Left forelimb (tissue), 1 donor: ENCODE results near the gene IPO9.

Experiments used
- DNase-seq: peaks from one replicate; pipeline ENCODE4 v3.0.0-alpha.2; 2018; ENCODE audit warnings: low spot score

The IPO9 gene

GRCh38 chr1:201828820-201829774 lies at the start of gene IPO9:
Gene IPO9, plus strand, starts transcription at chr1:201829157. Its CDS starts 53 bp downstream, at chr1:201829210.
- DNase-seq: peak; percentile 97

DNA sequence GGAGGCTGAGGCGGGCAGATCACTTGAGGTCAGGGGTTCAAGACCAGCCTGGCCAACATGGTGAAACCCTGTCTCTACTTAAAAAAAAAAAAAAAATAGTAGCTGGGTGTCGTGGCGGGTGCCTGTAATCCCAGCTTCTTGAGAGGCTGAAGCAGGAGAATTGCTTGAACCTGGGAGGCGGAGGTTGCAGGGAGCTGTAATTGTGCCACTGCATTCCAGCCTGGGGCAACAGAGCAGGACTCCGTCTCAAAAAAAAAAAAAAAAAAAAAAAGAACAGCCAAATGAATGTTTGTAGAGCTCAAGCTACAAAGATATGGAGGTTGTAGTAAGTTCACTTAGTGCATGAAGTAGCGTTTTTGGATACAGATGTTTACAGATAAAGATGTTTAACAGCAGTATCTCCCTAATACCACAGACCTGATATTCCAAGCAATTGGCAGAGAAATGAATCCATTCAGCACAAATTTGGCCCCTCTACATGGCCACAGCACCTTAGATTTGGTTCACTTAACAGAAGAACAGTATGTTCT lies 49.5 kb upstream of the IPO9 start:
- no peak for DNase-seq

DNA sequence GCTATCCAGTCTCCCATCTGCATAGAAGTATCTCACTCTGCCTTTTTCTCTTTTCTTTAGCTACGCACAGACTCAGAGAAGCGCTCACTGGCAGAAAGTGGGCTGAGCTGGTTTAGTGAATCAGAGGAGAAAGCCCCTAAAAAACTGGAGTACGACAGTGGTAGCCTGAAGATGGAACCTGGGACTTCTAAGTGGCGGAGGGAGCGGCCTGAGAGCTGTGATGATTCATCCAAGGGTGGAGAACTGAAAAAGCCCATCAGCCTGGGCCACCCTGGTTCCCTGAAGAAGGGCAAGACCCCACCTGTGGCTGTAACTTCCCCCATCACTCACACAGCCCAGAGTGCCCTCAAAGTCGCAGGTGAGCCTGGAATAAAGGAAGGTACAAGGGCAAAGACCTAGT lies 48.0 kb upstream of the IPO9 start:
- DNase-seq: no peak

DNA sequence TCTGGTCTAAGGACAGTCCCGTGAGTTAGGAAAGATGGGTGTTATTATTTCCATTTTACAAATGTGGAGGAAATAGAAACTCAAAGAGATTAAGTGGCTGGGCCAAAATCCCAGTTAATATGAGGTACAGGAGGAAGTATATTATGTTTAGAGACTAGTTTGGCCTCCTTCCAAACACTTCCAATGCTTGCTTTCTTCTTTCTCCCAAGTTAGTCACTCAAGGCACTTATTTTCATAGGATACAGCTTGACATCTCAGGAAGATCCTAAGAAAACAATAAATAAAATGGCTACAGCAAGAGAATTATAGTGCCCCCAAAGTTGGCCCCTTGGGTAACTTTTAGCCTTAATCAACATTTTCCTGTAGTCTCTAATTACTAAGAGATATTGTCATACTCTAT lies 47.5 kb upstream of the IPO9 start:
- no peak for DNase-seq

- DNase-seq: no peak
Measured at GRCh38 chr1:201782353-201782752, 46.6 kb upstream of the IPO9 start.

DNA sequence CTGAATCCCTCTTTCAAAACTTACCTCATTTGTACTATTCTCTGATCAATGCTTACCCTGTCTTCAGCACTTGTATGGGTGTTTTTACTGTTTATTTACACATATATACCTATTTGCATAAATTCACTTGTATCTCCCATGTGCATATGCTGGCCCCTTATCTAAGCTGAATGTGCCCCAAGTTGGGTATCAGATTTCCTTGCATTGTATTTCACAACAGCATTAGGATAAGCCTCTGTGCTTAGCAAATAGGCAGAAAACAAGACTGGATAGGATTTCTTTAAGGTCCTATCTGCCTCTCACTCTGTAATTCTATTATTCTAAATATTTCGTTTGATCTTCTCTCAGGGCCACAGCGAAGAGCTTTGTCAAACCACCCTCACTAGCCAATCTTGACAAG lies 45.9 kb upstream of the IPO9 start:
- no peak for DNase-seq

GRCh38 chr1:201783572-201783971 lies 45.4 kb upstream of the IPO9 start:
- no peak for DNase-seq

- DNase-seq: no peak
Measured at GRCh38 chr1:201785291-201785690, 43.7 kb upstream of the IPO9 start.

DNA sequence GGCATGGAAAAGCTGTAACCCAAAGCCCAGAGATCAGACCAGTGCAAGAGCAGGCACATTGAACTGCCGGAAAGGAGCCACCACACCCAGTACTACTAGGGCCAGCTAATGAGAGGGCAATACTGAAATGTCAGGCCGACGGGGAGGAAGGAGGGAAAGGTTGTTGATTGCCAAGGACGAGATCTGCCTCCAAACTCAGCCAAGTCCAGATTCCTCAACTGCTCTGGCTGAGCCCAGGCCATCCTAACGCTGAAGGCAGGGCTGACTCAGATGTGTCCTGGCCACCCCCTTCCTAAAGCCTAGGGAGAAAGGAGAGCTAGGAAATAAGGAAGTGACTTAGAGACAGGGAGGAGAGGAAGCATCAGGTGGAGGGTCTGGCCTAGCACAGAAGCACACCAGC lies 42.1 kb upstream of the IPO9 start:
- DNase-seq: no peak

GRCh38 chr1:201788296-201788695 lies 40.7 kb upstream of the IPO9 start:
- DNase-seq: no peak

GRCh38 chr1:201789245-201789644 lies 39.7 kb upstream of the IPO9 start:
- no peak for DNase-seq

DNA sequence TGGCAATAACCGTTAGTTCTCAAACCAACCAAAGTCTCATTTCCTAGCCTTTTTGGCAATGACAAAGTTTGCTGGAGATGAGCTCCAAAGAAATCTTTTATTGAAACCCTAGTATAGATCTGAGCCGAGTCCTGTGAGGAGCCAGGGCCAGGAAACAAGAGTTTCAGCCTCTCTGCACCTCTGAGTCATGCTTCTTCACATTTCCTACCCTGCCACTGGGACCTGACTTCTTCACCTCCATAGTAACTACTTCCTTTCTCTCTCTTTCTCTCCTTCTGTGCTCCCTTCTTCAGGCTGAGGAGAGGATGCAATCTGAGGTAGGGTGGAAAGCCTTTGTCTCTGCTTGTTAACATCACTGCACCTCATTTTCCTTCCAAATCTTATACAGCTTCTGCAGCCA lies 38.7 kb upstream of the IPO9 start:
- no peak for DNase-seq

GRCh38 chr1:201791051-201791778 lies 37.7 kb upstream of the IPO9 start:
- DNase-seq: no peak

DNA sequence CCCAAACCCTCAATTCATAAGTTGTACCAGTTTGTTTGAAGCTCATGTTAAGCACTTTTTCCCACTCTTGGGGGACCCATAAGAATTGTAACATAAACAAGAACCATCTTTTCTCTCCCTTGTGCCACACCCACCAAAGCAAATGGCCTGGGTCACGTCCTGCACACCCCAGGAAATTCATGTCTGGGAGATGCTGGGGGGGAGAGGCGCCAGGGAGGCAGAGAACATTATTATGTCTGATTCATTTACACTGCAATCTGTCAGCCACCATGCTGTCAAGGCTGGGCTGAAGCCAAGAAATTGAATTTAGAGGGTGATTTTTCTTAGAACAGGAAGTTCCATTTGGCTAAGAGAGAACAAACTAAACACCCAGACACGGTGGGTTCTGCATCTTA lies 37.2 kb upstream of the IPO9 start:
- DNase-seq: no peak

DNA sequence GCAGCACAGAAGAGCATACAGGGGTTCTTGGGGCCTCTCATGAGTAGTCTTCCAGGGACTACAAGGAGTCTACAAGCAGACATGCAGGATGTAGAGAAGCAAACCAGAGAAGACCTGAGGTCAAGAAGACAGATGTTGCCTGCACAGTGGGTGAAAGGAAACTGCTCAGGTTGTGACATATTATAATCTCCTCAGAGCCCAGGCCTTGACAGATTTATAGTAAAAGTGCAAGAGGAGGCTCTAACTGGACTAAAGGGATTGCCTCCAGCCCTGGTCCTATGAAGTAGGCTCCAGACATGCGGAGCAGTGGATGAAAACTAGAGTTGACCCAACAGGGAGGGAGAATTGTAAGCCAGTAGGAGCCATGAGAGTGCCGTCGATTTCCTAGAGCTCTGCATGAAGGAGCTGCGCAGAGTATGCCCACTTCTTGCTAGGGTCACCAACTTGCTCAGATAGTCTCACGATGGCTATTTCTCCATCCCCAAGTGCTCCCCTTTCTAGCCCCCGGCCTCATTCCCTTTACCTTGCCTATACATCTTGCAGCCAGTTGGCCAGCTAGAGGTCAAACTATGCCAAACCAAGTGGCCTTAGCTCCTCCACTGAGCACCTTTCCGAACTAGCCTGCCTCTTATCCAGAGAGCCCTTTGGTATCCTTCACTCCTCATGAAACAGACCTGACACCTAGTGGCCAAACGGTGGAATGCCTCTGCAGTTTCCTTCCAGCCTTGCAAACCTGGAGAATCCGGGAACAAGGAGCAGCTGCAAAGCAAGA lies 36.2 kb upstream of the IPO9 start:
- DNase-seq: peak; percentile 84

DNA sequence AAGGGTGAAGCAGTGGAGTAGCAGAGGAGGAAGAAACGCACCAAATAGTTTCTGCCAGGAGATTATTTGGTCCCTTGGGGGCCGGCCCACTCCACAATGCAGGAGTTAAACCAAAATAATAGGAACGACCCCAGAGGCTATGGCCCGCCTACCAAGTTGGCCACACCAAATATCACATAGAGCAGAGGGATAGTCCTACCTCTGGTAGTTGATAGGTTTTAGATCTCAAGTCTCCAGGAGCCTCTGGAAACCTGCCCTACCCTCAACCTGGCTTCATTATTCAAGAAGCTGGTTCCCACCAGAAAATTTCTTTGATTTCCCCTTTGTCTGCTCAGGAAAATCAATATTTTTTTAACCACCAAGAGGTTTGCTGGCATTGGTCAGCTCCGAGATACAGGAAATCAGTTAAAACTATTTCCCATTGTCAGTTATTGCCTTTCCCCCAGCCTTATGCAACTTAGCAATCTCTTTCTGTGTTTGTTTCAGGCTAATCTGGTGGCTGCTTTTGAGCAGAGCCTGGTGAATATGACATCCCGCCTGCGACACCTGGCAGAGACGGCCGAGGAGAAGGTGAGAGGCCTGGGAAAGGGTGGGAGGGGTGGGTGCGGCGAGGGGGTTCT lies 35.5 kb upstream of the IPO9 start:
- no peak for DNase-seq

- DNase-seq: no peak
Measured at GRCh38 chr1:201795066-201795465, 33.9 kb upstream of the IPO9 start.

DNA sequence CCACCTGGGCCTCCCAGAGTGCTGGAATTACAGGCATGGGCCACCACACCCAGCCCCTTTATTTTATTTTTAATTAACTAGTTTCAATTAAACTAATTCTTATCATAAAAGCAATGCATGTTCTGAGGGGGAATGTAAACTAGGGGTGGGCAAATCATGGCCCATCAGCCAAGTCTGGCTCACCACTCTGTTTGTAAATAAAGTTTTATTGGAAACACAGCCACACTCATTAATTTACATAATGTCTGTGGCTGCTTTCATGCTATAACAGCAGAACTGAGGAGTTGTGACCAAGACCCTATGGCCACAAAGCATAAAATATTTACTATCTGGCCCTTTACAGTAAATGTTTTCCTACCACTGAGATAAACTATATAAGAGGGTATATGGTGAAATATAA lies 28.7 kb upstream of the IPO9 start:
- DNase-seq: no peak

GRCh38 chr1:201806801-201807200 lies 22.2 kb upstream of the IPO9 start:
- no peak for DNase-seq

DNA sequence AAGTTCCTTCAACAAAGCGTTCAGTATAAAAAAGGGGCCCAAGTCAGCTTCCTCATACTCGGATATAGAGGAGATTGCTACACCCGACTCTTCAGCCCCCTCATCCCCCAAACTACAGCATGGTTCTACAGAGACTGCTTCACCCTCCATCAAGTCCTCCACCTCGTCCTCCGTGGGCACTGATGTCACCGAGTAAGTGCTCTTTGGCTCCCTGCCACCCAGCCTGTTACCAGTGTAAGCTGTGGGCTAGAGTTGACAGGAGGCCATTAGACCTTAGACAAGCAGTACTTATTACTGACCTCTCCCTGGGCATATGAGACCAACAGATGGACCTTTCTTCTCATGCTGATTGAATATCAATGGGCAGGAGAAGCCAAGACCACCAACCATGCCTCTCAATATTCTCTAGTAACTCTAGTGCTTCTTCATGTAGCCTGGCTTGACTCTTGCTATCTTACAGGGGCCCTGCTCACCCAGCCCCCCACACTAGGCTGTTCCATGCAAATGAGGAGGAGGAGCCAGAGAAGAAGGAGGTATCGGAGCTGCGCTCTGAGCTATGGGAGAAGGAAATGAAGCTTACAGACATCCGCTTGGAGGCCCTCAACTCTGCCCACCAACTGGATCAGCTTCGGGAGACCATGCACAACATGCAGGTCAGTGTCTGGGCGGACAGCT lies 20.9 kb upstream of the IPO9 start:
- DNase-seq: no peak

DNA sequence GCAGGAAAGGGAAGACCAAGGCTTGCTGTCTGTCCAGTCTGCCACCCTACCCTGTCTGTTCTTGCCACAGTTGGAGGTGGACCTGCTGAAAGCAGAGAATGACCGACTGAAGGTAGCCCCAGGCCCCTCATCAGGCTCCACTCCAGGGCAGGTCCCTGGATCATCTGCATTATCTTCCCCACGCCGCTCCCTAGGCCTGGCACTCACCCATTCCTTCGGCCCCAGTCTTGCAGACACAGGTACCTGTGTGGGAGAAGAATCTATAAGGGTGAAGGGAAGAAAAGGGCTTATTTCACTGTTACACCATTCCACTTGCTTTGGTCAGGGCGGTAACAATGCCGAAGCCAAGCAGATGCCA lies 20.3 kb upstream of the IPO9 start:
- no peak for DNase-seq
